ENCODE measurements around the gene UBE2V1.
"Not testable (repeated sequence)": the region's sequence is repeated elsewhere in the genome, so short reads cannot be mapped to it uniquely, and the experiment has no call there.

The UBE2V1 gene

GRCh38 chr20:50068041-50068651, 44.8 kb downstream of the UBE2V1 start:
- H3K4me3 ChIP-seq (replicated peaks; ENCODE audit: low read depth, low read length): no peak overlapping the region
- no peak for DNase-seq (ENCODE audit: low read depth)
- TF ChIP-seq CTCF (IDR thresholded peaks at IDR 0.05; ENCODE audit: low read length, missing control alignments): no peak

GRCh38 chr20:50067461-50067860, 45.5 kb downstream of the UBE2V1 start:
- H3K4me3 ChIP-seq (replicated peaks; ENCODE audit: low read depth, low read length): no peak overlapping the region
- no peak for DNase-seq (ENCODE audit: low read depth)
- TF ChIP-seq CTCF (IDR thresholded peaks at IDR 0.05; ENCODE audit: low read length, missing control alignments): no peak

- TF ChIP-seq CTCF (IDR thresholded peaks at IDR 0.05; ENCODE audit: low read length, missing control alignments): no peak
- H3K4me3 ChIP-seq (replicated peaks; ENCODE audit: low read depth, low read length): no peak overlapping the region
- no peak for DNase-seq (ENCODE audit: low read depth)
Measured at GRCh38 chr20:50067018-50067417, 45.9 kb downstream of the UBE2V1 start.

GRCh38 chr20:50066161-50066834, 46.7 kb downstream of the UBE2V1 start:
- TF ChIP-seq CTCF (IDR thresholded peaks at IDR 0.05; ENCODE audit: low read length, missing control alignments): no peak
- H3K4me3 ChIP-seq (replicated peaks; ENCODE audit: low read depth, low read length): no peak overlapping the region
- DNase-seq (ENCODE audit: low read depth): no peak

- no peak for DNase-seq (ENCODE audit: low read depth)
- no peak for TF ChIP-seq CTCF (IDR thresholded peaks at IDR 0.05; ENCODE audit: low read length, missing control alignments)
- no peak overlapping the region for H3K4me3 ChIP-seq (replicated peaks; ENCODE audit: low read depth, low read length)
Measured at GRCh38 chr20:50065325-50065615, 47.7 kb downstream of the UBE2V1 start.

- DNase-seq (ENCODE audit: low read depth); H3K4me3 ChIP-seq (replicated peaks; ENCODE audit: low read depth, low read length): not testable (repeated sequence)
Measured at GRCh38 chr20:50063763-50064162, 49.2 kb downstream of the UBE2V1 start.

GRCh38 chr20:50062006-50062838, 50.7 kb downstream of the UBE2V1 start:
- H3K4me3 ChIP-seq (replicated peaks; ENCODE audit: low read depth, low read length): no peak overlapping the region
- DNase-seq (ENCODE audit: low read depth): no peak
- TF ChIP-seq CTCF (IDR thresholded peaks at IDR 0.05; ENCODE audit: low read length, missing control alignments): no peak

Data from fibroblast of pulmonary artery (primary cell).